Erythroblast (primary cell): ENCODE measurements around the gene YPEL5.

Source experiments
- GATA1 ChIP-seq: IDR thresholded peaks from 2 replicates; pipeline ENCODE4 v1.6.1; 2011; ENCODE audit warnings: low read depth, mild to moderate bottlenecking, control low read depth, low read length, moderate library complexity
- POLR2A ChIP-seq: IDR thresholded peaks from 2 replicates; pipeline ENCODE4 v1.6.1; 2011; ENCODE audit warnings: mild to moderate bottlenecking, low read length

- TF ChIP-seq POLR2A (no peak), GATA1 (no peak)
Measured at GRCh38 chr2:30136764-30137444, 9.9 kb upstream of the YPEL5 start.
